ENCODE data around the gene DEFB108B.
"Not testable (repeated sequence)": the region's sequence is repeated elsewhere in the genome, so short reads cannot be mapped to it uniquely, and the experiment has no call there.

DNA sequence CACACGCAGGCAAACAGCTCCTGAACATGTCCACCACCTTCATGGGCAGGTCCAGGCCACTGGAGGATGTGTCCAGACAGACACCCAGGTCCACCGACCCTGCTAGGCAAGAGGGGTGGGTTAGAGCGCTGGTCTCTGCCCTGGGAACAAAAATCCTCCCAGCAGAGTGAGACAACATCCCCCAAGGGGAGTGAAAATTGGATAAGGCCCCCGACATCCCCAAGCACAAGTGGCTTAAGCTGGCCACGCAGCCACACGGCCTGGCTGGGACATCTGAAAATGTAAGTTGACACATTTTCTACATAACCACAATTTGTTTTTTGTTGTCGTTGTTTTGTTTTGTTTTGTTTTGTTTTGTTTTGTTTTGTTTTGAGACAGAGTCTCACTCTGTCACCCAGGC lies 30.1 kb upstream of the DEFB108B start:
- not testable (repeated sequence) for TF ChIP-seq POLR2A, CTCF (IDR thresholded peaks at IDR 0.05)

Data from thyroid gland (tissue), 4 donors.